ENCODE data around the gene ANKIB1.

- TF ChIP-seq SRSF7 (optimal IDR thresholded peaks at IDR 0.05; ENCODE audit: low read depth, low read length) (no peak), ZNF408 (CRISPR knock-in tag; IDR thresholded peaks at IDR 0.05; ENCODE audit: low read depth) (no peak), ERF (CRISPR knock-in tag; IDR thresholded peaks at IDR 0.05) (no peak), RFX1 (IDR thresholded peaks at IDR 0.05) (no peak), HDAC6 (IDR thresholded peaks at IDR 0.05; ENCODE audit: low read depth, low read length) (no peak), ZZZ3 (IDR thresholded peaks at IDR 0.05) (no peak), POLR2A (conservative IDR thresholded peaks at IDR 0.05) (no peak)
- TF ChIP-seq, protein P1, sequence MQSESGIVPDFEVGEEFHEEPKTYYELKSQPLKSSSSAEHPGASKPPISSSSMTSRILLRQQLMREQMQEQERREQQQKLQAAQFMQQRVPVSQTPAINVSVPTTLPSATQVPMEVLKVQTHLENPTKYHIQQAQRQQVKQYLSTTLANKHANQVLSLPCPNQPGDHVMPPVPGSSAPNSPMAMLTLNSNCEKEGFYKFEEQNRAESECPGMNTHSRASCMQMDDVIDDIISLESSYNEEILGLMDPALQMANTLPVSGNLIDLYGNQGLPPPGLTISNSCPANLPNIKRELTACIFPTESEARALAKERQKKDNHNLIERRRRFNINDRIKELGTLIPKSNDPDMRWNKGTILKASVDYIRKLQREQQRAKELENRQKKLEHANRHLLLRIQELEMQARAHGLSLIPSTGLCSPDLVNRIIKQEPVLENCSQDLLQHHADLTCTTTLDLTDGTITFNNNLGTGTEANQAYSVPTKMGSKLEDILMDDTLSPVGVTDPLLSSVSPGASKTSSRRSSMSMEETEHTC (IDR thresholded peaks at IDR 0.05): no peak
Measured at GRCh38 chr7:92403760-92404074, 157.9 kb downstream of the ANKIB1 start.

Measured in K562 (cell line).